Erythroblast (primary cell): ENCODE results near the gene DLX2.

ENCODE experiments used
- GATA1 ChIP-seq: IDR thresholded peaks from 2 replicates; pipeline ENCODE4 v1.6.1; 2011; ENCODE audit warnings: low read depth, mild to moderate bottlenecking, control low read depth, low read length, moderate library complexity
- POLR2A ChIP-seq: IDR thresholded peaks from 2 replicates; pipeline ENCODE4 v1.6.1; 2011; ENCODE audit warnings: mild to moderate bottlenecking, low read length

DNA sequence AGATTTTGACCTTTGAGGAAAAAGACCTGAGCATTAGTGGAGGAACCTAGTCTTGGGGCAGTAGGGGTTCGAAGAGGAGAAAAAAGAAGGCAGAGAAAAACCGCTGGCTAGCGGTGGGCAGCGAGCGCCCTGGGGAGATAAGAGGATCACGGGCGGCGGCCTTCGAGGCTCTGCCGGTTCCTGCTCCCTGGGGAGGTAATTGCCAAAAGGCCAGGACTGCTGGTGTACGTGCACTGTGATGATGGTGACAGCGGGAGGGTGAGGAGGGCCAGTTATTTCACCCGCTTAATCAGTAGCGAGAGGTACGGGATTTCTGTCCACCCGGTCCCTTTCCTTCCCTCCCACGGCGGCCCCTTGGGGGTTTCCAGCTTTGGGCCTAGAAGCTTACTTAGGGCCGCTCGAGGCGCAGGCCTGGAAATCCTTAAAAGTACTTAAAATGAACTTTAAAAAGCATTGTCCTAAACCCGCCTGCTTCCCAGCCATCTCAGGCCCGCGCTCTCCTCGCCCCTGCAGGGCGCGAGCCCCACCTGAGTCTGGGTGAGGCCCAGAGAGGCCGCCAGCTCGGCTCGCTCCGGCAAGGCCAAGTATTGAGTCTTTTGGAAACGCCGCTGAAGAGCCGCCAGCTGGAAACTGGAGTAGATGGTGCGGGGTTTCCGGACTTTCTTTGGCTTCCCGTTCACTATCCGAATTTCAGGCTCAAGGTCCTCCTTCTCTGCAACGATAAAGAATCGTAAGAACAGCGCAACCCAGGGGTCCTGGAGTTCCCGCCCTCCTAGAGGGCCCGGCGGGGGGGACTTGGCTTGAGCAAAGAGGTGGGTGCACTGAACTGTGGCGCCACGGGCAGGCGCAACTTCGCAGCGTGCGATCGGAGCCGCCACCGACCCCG is 1.5 kb downstream of the DLX2 start:
- no peak for TF ChIP-seq POLR2A
- TF ChIP-seq GATA1: no peak
